ENCODE results near the gene MGAT4A.
A peak's percentile ranks its signal among the peaks of the same experiment; 100 is the strongest.
"Not testable (repeated sequence)": the region's sequence is repeated elsewhere in the genome, so short reads cannot be mapped to it uniquely, and the experiment has no call there.

Gene MGAT4A

GRCh38 chr2:98729652-98730051 lies 1.3 kb downstream of the MGAT4A start:
- Mint-ChIP-seq H3K4me3 (peak overlapping the region; percentile 79), H3K27ac (peak overlapping the region; percentile 80), H3K36me3 (ENCODE audit: low read depth) (peaks cover 33% of the 10 kb centered on the region), H3K9me3 (peaks cover 6% of the 10 kb centered on the region), H3K27me3 (ENCODE audit: low read depth) (no peaks in the 10 kb centered on the region), H3K4me1 (ENCODE audit: low read depth) (peaks cover 69% of the 10 kb centered on the region)

GRCh38 chr2:98728088-98728718 lies 2.7 kb downstream of the MGAT4A start:
- peak overlapping the region; percentile 79 for H3K4me3 Mint-ChIP-seq
- H3K9me3 Mint-ChIP-seq; H3K27me3 Mint-ChIP-seq (ENCODE audit: low read depth): not testable (repeated sequence)
- H3K36me3 Mint-ChIP-seq (ENCODE audit: low read depth), result peaks cover 44% of the 10 kb centered on the region
- peaks cover 69% of the 10 kb centered on the region for H3K4me1 Mint-ChIP-seq (ENCODE audit: low read depth)
- H3K27ac Mint-ChIP-seq, result peak overlapping the region; percentile 81

- Mint-ChIP-seq H3K27ac (peak overlapping the region; percentile 49), H3K4me3 (peak overlapping the region; percentile 63), H3K9me3 (peaks cover 1% of the 10 kb centered on the region), H3K4me1 (ENCODE audit: low read depth) (peaks cover 69% of the 10 kb centered on the region), H3K27me3 (ENCODE audit: low read depth) (no peaks in the 10 kb centered on the region), H3K36me3 (ENCODE audit: low read depth) (peaks cover 45% of the 10 kb centered on the region)
These were observed 3.4 kb downstream of the MGAT4A start for GRCh38 chr2:98727369-98728087.

DNA sequence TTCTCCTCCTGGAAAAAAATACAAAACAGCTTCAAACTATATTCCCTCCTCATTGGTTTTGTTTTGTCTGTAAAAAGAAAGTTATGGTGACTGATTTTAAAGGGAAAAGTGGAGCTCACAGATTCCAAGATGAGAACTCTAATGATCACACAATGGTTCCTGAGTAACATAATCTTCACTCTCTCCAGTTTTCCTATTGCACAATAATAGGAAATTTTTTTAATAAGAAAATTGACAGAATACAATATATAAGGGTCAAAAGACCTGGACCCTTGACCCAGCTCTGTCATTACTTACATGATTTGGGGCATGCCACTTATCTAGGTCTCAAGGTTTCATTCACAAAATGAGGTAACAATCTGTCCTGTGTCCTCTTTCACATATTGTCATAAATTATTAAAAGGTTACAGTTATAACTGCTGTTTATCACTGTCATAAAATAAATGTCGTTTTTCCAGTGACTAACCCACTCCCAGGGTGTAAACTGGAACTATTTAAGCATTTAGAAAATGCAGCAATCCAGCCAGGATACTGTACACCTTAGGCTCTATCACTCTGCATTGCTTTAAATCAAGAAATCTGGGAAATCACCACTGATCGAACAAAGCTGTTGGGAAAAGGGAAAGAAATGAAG lies 4.1 kb downstream of the MGAT4A start:
- Mint-ChIP-seq H3K27ac (peak overlapping the region; percentile 49), H3K9me3 (no peaks in the 10 kb centered on the region), H3K4me1 (ENCODE audit: low read depth) (peaks cover 68% of the 10 kb centered on the region), H3K27me3 (ENCODE audit: low read depth) (no peaks in the 10 kb centered on the region), H3K36me3 (ENCODE audit: low read depth) (peaks cover 47% of the 10 kb centered on the region), H3K4me3 (peak overlapping the region; percentile 63)

- H3K4me3 Mint-ChIP-seq, result peak overlapping the region; percentile 63
- H3K9me3 Mint-ChIP-seq, result no peaks in the 10 kb centered on the region
- H3K27ac Mint-ChIP-seq, result peak overlapping the region; percentile 36
- peaks cover 48% of the 10 kb centered on the region for H3K36me3 Mint-ChIP-seq (ENCODE audit: low read depth)
- no peaks in the 10 kb centered on the region for H3K27me3 Mint-ChIP-seq (ENCODE audit: low read depth)
- peaks cover 66% of the 10 kb centered on the region for H3K4me1 Mint-ChIP-seq (ENCODE audit: low read depth)
These were observed 4.7 kb downstream of the MGAT4A start for GRCh38 chr2:98726205-98726604.

DNA sequence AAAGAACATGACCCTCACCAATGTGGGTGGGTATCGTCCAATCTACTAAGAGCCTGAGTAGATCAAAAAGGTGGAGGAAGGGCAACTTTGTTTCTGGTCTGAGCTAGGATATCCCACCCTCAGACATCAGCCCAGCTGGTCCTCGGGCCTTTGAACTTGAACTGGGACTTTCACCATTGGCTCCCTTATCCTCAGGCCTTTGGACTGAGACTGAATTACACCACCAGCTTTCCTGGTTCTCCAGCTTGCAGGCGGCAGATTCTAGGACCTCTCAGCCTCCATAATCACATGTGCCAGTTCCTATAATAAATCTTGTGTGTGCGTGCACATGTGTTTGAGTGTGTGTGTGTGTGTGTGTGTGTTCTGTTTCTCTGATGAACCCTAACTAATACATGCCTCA lies 10.6 kb downstream of the MGAT4A start:
- peaks cover 64% of the 10 kb centered on the region for H3K4me1 Mint-ChIP-seq (ENCODE audit: low read depth)
- peaks cover 74% of the 10 kb centered on the region for H3K36me3 Mint-ChIP-seq (ENCODE audit: low read depth)
- peak overlapping the region; percentile 10 for H3K27ac Mint-ChIP-seq
- H3K27me3 Mint-ChIP-seq (ENCODE audit: low read depth), result no peaks in the 10 kb centered on the region
- H3K4me3 Mint-ChIP-seq, result no peak overlapping the region
- peaks cover 6% of the 10 kb centered on the region for H3K9me3 Mint-ChIP-seq

- Mint-ChIP-seq H3K27me3 (ENCODE audit: low read depth) (no peaks in the 10 kb centered on the region), H3K36me3 (ENCODE audit: low read depth) (peaks cover 54% of the 10 kb centered on the region), H3K4me1 (ENCODE audit: low read depth) (peaks cover 50% of the 10 kb centered on the region), H3K4me3 (no peak overlapping the region), H3K9me3 (peaks cover 6% of the 10 kb centered on the region), H3K27ac (no peak overlapping the region)
These were observed 13.3 kb downstream of the MGAT4A start for GRCh38 chr2:98717621-98718020.

DNA sequence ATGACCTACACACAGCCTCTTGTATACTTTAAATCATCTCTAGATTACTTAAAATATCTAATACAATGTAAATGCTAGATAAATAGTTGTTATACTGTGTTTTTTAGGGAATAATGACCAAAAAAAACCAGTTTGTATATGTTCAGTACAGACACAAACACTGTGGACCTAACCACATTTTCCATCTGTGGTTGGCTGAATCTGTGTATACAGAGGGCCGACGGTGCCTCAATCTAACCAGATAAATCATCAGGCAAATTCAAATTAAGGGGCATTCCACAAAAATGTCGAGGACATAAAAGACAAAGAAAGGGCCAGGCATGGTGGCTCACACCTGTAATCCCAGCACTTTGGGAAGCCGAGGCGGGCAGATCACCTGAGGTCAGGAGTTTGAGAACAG lies 14.1 kb downstream of the MGAT4A start:
- Mint-ChIP-seq H3K9me3 (peaks cover 6% of the 10 kb centered on the region), H3K27ac (peak overlapping the region; percentile 10), H3K4me1 (ENCODE audit: low read depth) (peaks cover 53% of the 10 kb centered on the region), H3K4me3 (no peak overlapping the region), H3K36me3 (ENCODE audit: low read depth) (peaks cover 51% of the 10 kb centered on the region), H3K27me3 (ENCODE audit: low read depth) (no peaks in the 10 kb centered on the region)

DNA sequence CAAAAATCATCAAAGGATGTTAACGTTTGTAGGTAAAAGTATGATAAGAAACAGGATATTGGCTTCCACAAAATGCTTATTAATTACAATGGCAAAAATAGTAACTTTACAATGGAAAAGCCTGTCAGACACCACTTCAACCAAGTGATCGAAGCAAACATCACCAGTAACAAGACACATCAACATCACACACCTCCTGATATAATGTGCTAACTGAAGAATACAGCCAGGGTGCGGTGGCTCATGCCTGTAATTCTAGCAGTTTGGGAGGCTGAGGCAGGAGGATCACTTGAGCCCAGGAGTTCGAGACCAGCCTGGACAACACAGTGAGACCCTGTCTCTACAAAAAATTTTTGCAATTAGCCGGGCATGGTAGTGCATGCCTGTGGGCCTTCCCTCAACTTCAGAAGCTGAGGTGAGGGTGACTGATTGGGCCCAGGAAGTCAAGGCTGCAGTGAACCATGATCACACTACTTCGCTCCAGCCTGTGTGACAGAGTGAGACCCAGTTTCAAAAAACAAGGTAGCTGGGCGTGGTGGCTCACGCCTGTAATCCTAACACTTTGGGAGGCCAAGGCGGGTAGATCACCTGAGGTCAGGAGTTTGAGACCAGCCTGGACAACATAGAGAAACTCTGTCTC lies 15.0 kb downstream of the MGAT4A start:
- Mint-ChIP-seq H3K9me3 (peaks cover 6% of the 10 kb centered on the region), H3K27ac (peak overlapping the region; percentile 58), H3K36me3 (ENCODE audit: low read depth) (peaks cover 47% of the 10 kb centered on the region), H3K4me3 (no peak overlapping the region), H3K27me3 (ENCODE audit: low read depth) (no peaks in the 10 kb centered on the region), H3K4me1 (ENCODE audit: low read depth) (peaks cover 56% of the 10 kb centered on the region)

GRCh38 chr2:98713332-98714015 lies 17.5 kb downstream of the MGAT4A start:
- Mint-ChIP-seq H3K36me3 (ENCODE audit: low read depth) (peaks cover 39% of the 10 kb centered on the region), H3K9me3 (no peaks in the 10 kb centered on the region), H3K27me3 (ENCODE audit: low read depth) (no peaks in the 10 kb centered on the region), H3K4me1 (ENCODE audit: low read depth) (peaks cover 57% of the 10 kb centered on the region), H3K27ac (no peak overlapping the region), H3K4me3 (no peak overlapping the region)

GRCh38 chr2:98712145-98712544 lies 18.8 kb downstream of the MGAT4A start:
- Mint-ChIP-seq H3K27ac (no peak overlapping the region), H3K36me3 (ENCODE audit: low read depth) (peaks cover 31% of the 10 kb centered on the region), H3K4me1 (ENCODE audit: low read depth) (peaks cover 55% of the 10 kb centered on the region), H3K9me3 (no peaks in the 10 kb centered on the region), H3K4me3 (peak overlapping the region; percentile 1), H3K27me3 (ENCODE audit: low read depth) (no peaks in the 10 kb centered on the region)

GRCh38 chr2:98711506-98711905 lies 19.4 kb downstream of the MGAT4A start:
- H3K27me3 Mint-ChIP-seq (ENCODE audit: low read depth), result no peaks in the 10 kb centered on the region
- H3K36me3 Mint-ChIP-seq (ENCODE audit: low read depth), result peaks cover 28% of the 10 kb centered on the region
- H3K4me3 Mint-ChIP-seq, result no peak overlapping the region
- peaks cover 55% of the 10 kb centered on the region for H3K4me1 Mint-ChIP-seq (ENCODE audit: low read depth)
- no peak overlapping the region for H3K27ac Mint-ChIP-seq
- H3K9me3 Mint-ChIP-seq, result no peaks in the 10 kb centered on the region

GRCh38 chr2:98710734-98711133 lies 20.2 kb downstream of the MGAT4A start:
- Mint-ChIP-seq H3K36me3 (ENCODE audit: low read depth) (peaks cover 28% of the 10 kb centered on the region), H3K4me3 (no peak overlapping the region), H3K9me3 (no peaks in the 10 kb centered on the region), H3K27me3 (ENCODE audit: low read depth) (no peaks in the 10 kb centered on the region), H3K27ac (no peak overlapping the region), H3K4me1 (ENCODE audit: low read depth) (peaks cover 49% of the 10 kb centered on the region)

- no peaks in the 10 kb centered on the region for H3K27me3 Mint-ChIP-seq (ENCODE audit: low read depth)
- no peak overlapping the region for H3K4me3 Mint-ChIP-seq
- H3K4me1 Mint-ChIP-seq (ENCODE audit: low read depth), result peaks cover 50% of the 10 kb centered on the region
- H3K27ac Mint-ChIP-seq, result no peak overlapping the region
- H3K9me3 Mint-ChIP-seq, result no peaks in the 10 kb centered on the region
- H3K36me3 Mint-ChIP-seq (ENCODE audit: low read depth), result peaks cover 22% of the 10 kb centered on the region
These were observed 21.4 kb downstream of the MGAT4A start for GRCh38 chr2:98709535-98709934.

All from T-helper 1 cell treated with Interleukin-12 subunit alpha and Interleukin-12 subunit beta and Interleukin-4 antibody, amounts not matched to agents 30 μg/mL and 1 μg/mL, for 36 hours (primary cell).